Cardiac septum (tissue), 1 donor: Measurements from ENCODE around the gene WASF2. TPM values are rescaled to one million over a fixed set of nuclear protein-coding genes. Genes with fewer than 3 reads are reported as not detected.

Experiments
- DNase-seq: peaks from one replicate; pipeline ENCODE4 v3.0.0-alpha.2; 2020; ENCODE audit warnings: low spot score
- intact Hi-C: fragments of 100-400 bp; cut with DNase I; formaldehyde crosslinking; loops from one replicate; pipeline ENCODE4 v1.14.0; 2022
- total RNA-seq: library from RNA; stranded (reverse); fragmentation: NEBNext Ultra II Directional; extraction: Animal tissue kit (Norgen Biotek cat#: 25700); gene quantifications from one replicate; pipeline ENCODE4 v1.2.1, GENCODE V29; 2021
- donor health status: DM: no; HTN: no; CAD: no.

WASF2 gene
- total RNA-seq, 1 donor from 2014 or later: 59.3 TPM

GRCh38 chr1:27523337-27524020 is 33.5 kb upstream of the WASF2 start:
- intact Hi-C loops: loop anchor here (2.0 kb wide), 2 partner anchors 33 to 79 kb away; partner anchors contain the start of gene WASF2

GRCh38 chr1:27522432-27523336 is 32.7 kb upstream of the WASF2 start:
- no peak for DNase-seq
- intact Hi-C loops: no loop called here

More at GRCh38 chr1:27523337-27524020, 33.5 kb upstream of the WASF2 start:
- DNase-seq: no peak

GRCh38 chr1:27521861-27522431 is 32.0 kb upstream of the WASF2 start:
- intact Hi-C loops: no loop called here

GRCh38 chr1:27521336-27521831 is 31.4 kb upstream of the WASF2 start:
- no peak for DNase-seq
- intact Hi-C loops: no loop called here

More at GRCh38 chr1:27521861-27522431, 32.0 kb upstream of the WASF2 start:
- DNase-seq: no peak

- intact Hi-C loops: no loop called here
- DNase-seq: no peak
Measured at GRCh38 chr1:27520651-27521050, 30.7 kb upstream of the WASF2 start.

- no peak for DNase-seq
- intact Hi-C loops: no loop called here
Measured at GRCh38 chr1:27519331-27520258, 29.6 kb upstream of the WASF2 start.

- DNase-seq: no peak
- intact Hi-C loops: no loop called here
Measured at GRCh38 chr1:27518808-27519207, 28.8 kb upstream of the WASF2 start.

GRCh38 chr1:27517907-27518718 is 28.1 kb upstream of the WASF2 start:
- intact Hi-C loops: no loop called here
- DNase-seq: no peak

GRCh38 chr1:27517301-27517700 is 27.3 kb upstream of the WASF2 start:
- no peak for DNase-seq
- intact Hi-C loops: no loop called here

GRCh38 chr1:27515626-27516025 is 25.7 kb upstream of the WASF2 start:
- DNase-seq: no peak
- intact Hi-C loops: no loop called here

GRCh38 chr1:27513958-27514357 is 24.0 kb upstream of the WASF2 start:
- DNase-seq: no peak
- intact Hi-C loops: no loop called here

GRCh38 chr1:27513528-27513927 is 23.6 kb upstream of the WASF2 start:
- intact Hi-C loops: no loop called here
- no peak for DNase-seq

- intact Hi-C loops: loop anchor here (5.0 kb wide), 1 partner anchor 153 kb away; no protein-coding TSS in a partner anchor
- no peak for DNase-seq
Measured at GRCh38 chr1:27509127-27510080, 19.4 kb upstream of the WASF2 start.

GRCh38 chr1:27507960-27508665 is 18.1 kb upstream of the WASF2 start:
- intact Hi-C loops: loop anchor here (5.0 kb wide), 1 partner anchor 154 kb away; no protein-coding TSS in a partner anchor
- DNase-seq: no peak

- intact Hi-C loops: loop anchor here (5.0 kb wide), 1 partner anchor 156 kb away; no protein-coding TSS in a partner anchor
- no peak for DNase-seq
Measured at GRCh38 chr1:27506703-27507102, 16.7 kb upstream of the WASF2 start.

- DNase-seq: no peak
- intact Hi-C loops: loop anchor here (5.0 kb wide), 1 partner anchor 157 kb away; no protein-coding TSS in a partner anchor
Measured at GRCh38 chr1:27505420-27505680, 15.4 kb upstream of the WASF2 start.
